HG02588 (cell line): ENCODE measurements around the gene EMX1.
"Not testable (repeated sequence)": the region's sequence is repeated elsewhere in the genome, so short reads cannot be mapped to it uniquely, and the experiment has no call there.

Experiments used
- ATAC-seq: cut with Tn5 transposase; IDR thresholded peaks from one replicate; pipeline ENCODE4 v1.9.1; 2021; ENCODE audit warnings: mild to moderate bottlenecking, moderate library complexity; ENCODE audit not compliant: unreplicated experiment

Gene EMX1

DNA sequence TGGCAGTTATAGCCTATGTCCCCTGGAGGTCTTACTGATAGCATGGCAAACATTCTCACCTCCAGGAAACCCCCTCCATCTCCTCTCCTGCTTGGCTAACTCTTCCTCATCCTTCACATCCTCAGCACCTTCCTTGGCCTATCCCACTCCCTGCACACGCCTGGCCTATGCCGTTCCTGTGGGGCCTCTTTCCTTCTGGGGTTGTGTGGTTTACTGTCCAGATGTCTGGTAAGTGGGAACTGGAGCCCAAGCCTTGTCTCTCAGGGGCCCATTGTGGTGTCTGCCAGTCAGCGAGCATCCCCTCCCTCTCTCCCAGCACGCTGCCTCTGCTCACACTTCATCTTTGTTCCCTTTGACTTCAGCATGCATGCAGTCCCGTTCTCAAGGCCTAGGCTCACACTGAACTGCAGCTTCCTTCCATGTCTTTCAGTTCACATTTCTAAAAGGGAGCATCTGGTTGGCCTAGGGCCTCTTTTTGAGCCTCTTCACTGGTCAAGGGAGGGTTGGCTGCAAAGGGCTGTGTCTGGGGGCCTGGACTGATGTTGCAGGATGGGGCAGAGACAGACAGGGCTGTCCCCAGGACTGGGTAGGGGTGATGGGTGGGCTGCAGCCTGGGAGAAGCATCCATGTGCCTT lies 17.0 kb upstream of the EMX1 start:
- ATAC-seq = no peak

GRCh38 chr2:72901426-72901825 lies 15.9 kb upstream of the EMX1 start:
- no peak for ATAC-seq

DNA sequence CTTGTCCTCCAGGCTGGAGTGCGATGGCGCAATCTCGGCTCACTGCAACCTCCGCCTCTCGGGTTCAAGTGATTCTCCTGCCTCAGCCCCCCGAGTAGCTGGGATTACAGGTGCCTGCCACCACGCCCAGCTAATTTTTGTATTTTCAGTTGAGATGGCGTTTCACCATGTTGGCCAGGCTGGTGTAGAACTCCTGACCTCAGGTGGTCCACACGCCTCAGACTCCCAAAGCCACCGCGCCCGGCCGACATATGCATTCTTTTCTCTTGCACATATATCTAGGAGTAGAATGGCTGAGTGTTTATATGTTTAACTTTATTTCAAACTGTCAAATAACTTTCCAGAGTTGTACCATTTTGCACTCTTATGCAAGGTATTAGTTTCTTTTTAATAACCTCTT lies 9.9 kb upstream of the EMX1 start:
- ATAC-seq = not testable (repeated sequence)

GRCh38 chr2:72908741-72909140 lies 8.6 kb upstream of the EMX1 start:
- no peak for ATAC-seq

DNA sequence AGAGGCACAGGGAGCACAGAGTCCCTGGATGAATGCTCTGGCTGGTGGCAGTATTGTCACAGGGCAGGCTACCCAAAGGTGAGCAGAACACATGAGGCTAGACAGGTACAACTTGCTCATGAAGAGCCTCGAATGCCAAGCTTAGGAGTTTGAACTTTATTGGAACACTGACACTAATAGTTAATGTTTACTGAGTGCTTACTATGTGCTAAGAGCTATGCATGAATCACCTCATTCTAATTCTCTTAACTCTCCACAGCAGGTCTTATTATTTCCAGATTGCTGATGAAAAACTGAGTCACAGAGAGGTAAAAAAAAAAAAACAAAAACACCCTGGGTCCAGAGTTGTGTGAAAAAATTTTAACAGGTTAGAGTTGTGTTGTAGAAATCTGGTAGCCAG lies 6.1 kb upstream of the EMX1 start:
- no peak for ATAC-seq

- ATAC-seq = no peak
Measured at GRCh38 chr2:72913486-72914205, 3.7 kb upstream of the EMX1 start.

- no peak for ATAC-seq
Measured at GRCh38 chr2:72914206-72914559, 3.1 kb upstream of the EMX1 start.

- ATAC-seq = no peak
Measured at GRCh38 chr2:72914589-72915319, 2.6 kb upstream of the EMX1 start.

GRCh38 chr2:72915320-72915906 lies 1.9 kb upstream of the EMX1 start:
- ATAC-seq = no peak

GRCh38 chr2:72915907-72916742 lies 1.2 kb upstream of the EMX1 start:
- peak; percentile 57 for ATAC-seq

DNA sequence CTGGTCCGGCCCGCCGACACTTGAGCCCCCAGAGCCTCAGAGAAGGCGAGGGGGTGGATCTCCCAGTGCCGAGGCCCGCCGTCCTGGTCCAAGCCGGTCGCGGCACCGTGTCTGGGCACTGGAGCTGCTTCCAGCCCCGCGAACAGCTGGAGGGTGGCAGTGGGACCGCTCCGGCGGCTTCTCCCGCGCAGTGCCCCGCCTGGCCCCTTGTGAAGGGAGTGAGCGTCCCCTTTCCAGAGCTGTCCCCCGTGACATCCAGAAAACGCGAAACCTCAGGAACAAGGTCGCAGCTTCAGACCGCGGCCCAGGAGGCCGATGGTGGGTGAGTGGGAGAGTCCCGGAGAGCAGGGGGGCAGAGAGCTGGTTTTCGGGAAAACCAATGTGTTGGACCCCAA lies 579 bp upstream of the EMX1 start:
- no peak for ATAC-seq

DNA sequence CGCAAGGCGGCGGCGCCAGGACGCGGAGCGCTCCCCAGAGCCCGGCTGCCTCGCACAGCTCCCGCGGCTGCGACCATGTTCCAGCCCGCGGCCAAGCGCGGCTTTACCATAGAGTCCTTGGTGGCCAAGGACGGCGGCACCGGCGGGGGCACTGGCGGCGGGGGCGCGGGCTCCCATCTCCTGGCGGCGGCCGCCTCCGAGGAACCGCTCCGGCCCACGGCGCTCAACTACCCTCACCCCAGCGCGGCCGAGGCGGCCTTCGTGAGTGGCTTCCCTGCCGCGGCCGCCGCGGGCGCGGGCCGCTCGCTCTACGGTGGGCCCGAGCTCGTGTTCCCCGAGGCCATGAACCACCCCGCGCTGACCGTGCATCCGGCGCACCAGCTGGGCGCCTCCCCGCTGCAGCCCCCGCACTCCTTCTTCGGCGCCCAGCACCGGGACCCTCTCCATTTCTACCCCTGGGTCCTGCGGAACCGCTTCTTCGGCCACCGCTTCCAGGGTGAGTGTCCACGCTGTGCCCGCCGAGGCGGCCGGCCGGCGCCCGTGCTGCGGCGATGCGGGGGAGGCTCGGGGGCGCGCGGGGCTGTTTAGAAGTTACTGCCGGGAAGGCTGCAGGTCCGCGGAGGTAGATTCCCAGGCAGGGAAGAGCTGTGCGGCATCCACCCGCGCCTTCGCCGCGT lies 696 bp downstream of the EMX1 start:
- peak; percentile 3 for ATAC-seq

- ATAC-seq = no peak
Measured at GRCh38 chr2:72919414-72920317, 2.3 kb downstream of the EMX1 start.

DNA sequence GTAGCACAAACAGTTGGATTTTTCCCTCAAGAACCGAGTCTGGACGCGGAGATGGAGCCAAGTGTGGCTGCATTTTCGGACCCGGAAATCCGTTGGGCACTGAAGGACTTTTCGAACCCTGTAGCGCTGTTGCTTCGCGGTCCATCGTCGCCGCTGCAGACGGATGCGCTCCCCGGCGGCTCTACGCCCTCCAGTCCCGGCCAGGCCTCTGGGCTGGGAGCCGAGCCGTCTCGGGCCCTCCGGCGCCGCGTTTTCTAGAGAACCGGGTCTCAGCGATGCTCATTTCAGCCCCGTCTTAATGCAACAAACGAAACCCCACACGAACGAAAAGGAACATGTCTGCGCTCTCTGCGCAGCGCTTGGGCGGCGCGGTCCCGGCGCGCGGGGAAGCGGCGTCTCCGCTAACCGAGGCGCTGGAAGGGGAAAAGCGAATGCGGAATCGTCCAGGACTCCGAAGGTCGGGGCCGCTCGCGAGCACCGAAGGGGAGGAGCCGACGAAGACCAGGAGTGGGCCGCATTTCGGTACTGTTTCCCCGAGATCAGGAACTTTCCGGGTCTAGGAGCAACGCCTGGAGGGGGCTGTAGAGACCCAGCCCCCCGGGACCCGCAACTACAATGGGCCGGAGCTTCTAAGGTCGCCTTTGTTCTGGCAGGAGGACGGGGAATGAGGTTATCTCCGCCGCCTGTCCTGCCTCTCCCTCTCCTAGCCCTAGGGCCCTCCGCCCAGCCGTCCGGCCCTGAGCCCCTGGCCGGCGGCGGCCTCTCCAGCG lies 3.2 kb downstream of the EMX1 start:
- no peak for ATAC-seq

DNA sequence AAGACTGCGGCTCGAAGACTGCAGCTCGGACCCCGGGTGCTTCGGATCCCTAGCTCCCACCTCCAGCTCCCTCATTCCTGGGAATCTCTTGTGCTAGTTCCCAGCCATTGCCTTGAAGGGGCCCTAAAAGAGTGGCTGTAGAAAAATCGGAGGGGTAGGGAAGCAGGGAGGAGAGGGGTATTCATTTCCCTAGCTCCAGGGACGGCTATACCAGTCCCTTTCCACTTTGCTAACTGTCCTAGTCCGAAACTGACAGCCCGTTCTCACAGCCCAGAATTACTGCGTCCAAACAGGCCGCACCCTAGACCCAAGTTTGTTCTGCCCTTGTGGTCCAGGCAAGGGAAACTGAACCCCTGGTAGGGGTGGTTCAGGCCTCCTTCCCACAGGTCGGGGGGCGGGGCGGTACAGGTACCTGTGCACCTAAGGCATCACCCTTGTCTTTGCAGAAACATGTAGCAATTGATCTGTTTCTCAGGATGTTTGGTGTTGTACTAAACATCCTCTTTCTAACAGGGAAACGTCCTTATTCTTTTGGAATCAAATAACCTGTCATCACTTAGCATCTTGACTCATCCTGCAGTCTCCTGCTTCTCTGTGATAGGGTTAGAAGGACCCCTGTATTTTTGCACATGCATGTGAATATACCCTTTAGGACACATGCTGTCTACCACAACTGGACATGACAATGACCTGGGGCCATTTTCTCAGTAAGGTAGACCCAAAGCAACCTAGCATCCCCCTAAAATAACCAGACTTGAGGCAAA lies 4.0 kb downstream of the EMX1 start:
- ATAC-seq = no peak

DNA sequence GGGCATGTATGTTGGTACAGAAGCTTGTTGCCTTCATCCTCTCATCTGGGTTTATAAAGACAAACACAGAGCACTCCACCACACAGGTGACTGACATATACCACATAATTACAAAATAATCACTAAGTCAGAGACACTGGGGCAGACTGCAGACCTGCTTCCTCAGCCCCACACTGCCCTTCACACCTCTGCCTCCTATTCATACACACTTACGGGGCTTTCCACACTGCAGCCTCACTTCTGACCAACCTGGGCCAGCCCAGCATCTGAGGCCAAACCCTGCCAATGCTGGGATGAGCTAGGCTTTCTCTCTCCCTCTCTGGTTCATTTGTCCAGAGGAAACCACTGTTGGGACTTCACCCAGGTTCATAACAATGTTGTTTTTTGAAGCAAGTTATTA lies 4.5 kb downstream of the EMX1 start:
- ATAC-seq = no peak

DNA sequence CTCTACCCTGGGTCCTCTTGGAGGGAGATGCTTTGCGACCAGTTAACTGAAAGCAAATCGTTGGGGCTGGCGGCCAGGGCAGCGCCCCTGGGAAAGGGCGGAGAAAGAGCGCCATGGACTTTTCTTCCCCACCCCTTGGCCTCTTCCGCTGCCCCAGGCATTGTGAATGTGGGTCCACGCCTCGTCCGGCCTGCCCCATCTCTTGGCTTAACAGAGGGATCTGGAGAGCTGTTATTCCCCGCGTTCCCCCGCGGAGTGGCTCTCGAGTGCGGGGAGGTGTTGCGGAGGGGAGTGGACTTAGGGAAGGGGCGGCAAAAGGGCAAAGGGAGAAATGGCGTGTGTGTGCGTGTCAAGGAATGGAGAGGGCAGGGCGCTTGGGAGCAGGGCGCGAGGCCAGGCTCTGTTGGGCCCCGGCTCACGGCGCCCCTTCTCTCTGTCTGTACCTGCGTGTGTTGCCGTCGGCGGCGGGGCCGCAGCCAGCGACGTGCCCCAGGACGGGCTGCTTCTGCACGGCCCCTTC lies 6.6 kb downstream of the EMX1 start:
- ATAC-seq = no peak
